Neural progenitor cell (in vitro differentiated cells): ENCODE results near the gene KCNK3. TPM values are rescaled to one million over a fixed set of nuclear protein-coding genes. Genes with fewer than 3 reads are reported as not detected.

Source experiments
- DNase-seq: peaks from one replicate; pipeline ENCODE4 v3.0.0-alpha.2; 2016; ENCODE audit warnings: low spot score
- H2AFZ ChIP-seq: fragments of 200-600 bp; sonication (generic); replicated peaks from 2 replicates; pipeline ENCODE4 v1.6.1; 2016; ENCODE audit warnings: antibody characterized with exemption
- H3F3A ChIP-seq: fragments of 200-600 bp; sonication (generic); 2 replicates; pipeline ENCODE4 v1.6.1; 2016; ENCODE audit warnings: antibody characterized with exemption, low read depth
- H3K27ac ChIP-seq: fragments of 200-600 bp; sonication (generic); 2 replicates; pipeline ENCODE4 v1.5.1; 2016; ENCODE audit warnings: mild to moderate bottlenecking
- H3K27me3 ChIP-seq: fragments of 200-600 bp; sonication (generic); 2 replicates; pipeline ENCODE4 v1.6.1; 2016; ENCODE audit warnings: mild to moderate bottlenecking, moderate library complexity
- H3K36me3 ChIP-seq: fragments of 200-600 bp; sonication (generic); 2 replicates; pipeline ENCODE4 v1.5.1; 2016
- H3K4me1 ChIP-seq: fragments of 200-600 bp; sonication (generic); 2 replicates; pipeline ENCODE4 v1.6.1; 2016; ENCODE audit warnings: mixed run types
- H3K4me2 ChIP-seq: fragments of 200-600 bp; sonication (generic); 2 replicates; pipeline ENCODE4 v1.6.1; 2016
- H3K4me3 ChIP-seq: fragments of 200-600 bp; sonication (generic); 2 replicates; pipeline ENCODE4 v1.5.1; 2016
- H3K79me2 ChIP-seq: fragments of 200-600 bp; sonication (generic); 2 replicates; pipeline ENCODE4 v1.6.1; 2016; ENCODE audit warnings: low read depth
- H3K9ac ChIP-seq: fragments of 200-600 bp; sonication (generic); 2 replicates; pipeline ENCODE4 v1.6.1; 2016
- H3K9me3 ChIP-seq: fragments of 200-600 bp; sonication (generic); 2 replicates; pipeline ENCODE4 v1.5.1; 2016; ENCODE audit warnings: low read depth
- H4K20me1 ChIP-seq: fragments of 200-600 bp; sonication (generic); 2 replicates; pipeline ENCODE4 v1.6.1; 2016; ENCODE audit warnings: low read depth
- H3K27ac Mint-ChIP-seq: 3 replicates; pipeline ENCODE4 v1.8.0; 2021; ENCODE audit warnings: mixed read lengths
- H3K27me3 Mint-ChIP-seq: 2 replicates; pipeline ENCODE4 v1.8.0; 2022; ENCODE audit warnings: low read depth, mild to moderate bottlenecking, inconsistent platforms, moderate library complexity, mixed read lengths; ENCODE audit not compliant: insufficient read depth
- H3K36me3 Mint-ChIP-seq: 3 replicates; pipeline ENCODE4 v1.8.0; 2021; ENCODE audit warnings: mixed read lengths
- H3K4me1 Mint-ChIP-seq: 3 replicates; pipeline ENCODE4 v1.8.0; 2021; ENCODE audit warnings: mixed read lengths
- H3K4me3 Mint-ChIP-seq: 3 replicates; pipeline ENCODE4 v1.8.0; 2021; ENCODE audit warnings: mild to moderate bottlenecking, moderate library complexity, mixed read lengths
- H3K9me3 Mint-ChIP-seq: 3 replicates; pipeline ENCODE4 v1.8.0; 2020; ENCODE audit warnings: mixed read lengths
- EZH2 ChIP-seq: fragments of 200-600 bp; sonication (generic); IDR thresholded peaks from 2 replicates; pipeline ENCODE4 v1.6.1; 2017; ENCODE audit warnings: antibody characterized with exemption, mild to moderate bottlenecking, moderate library complexity
- EZH2phosphoT487 ChIP-seq: fragments of 200-600 bp; sonication (generic); IDR thresholded peaks from 2 replicates; pipeline ENCODE4 v1.6.1; 2017; ENCODE audit warnings: antibody characterized with exemption
- total RNA-seq: library from RNA; depleted of rRNA; stranded (reverse); fragments of >200 nt; gene quantifications from 2 replicates; pipeline ENCODE4 v1.2.3, GENCODE V29; 2015; ENCODE audit warnings: low replicate concordance
- TF ChIP-seq, protein P1 (sequence below): fragments of 200-600 bp; sonication (generic); IDR thresholded peaks from 2 replicates; pipeline ENCODE4 v1.5.1; 2017; ENCODE audit warnings: antibody characterized with exemption, mild to moderate bottlenecking

Gene KCNK3
- total RNA-seq, 1 donor from 2014 or later: not detected

DNA sequence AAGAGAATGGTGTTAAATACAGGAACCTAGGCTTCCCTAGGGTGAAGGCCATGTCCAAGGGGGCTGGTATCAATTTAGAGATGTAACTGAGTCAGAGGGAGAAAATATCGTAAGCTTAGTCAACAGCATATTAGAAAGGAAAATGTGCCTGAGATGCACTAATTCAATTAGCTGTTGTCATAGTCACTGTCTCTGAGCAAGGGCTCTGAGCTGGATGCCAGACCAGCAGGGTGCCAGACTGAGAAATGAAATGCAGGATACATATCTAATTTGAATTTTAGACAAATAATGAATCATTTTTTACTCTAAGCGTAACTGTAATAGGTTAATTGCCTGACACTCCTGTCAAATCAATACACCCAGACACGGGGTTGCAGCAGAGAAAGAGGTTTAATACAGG, 60.1 kb downstream of the KCNK3 start:
- Histone ChIP-seq H3F3A (peaks cover 29% of the 10 kb centered on the region), H3K79me2 (no peaks in the 10 kb centered on the region), H4K20me1 (no peaks in the 10 kb centered on the region), H3K36me3 (no peaks in the 10 kb centered on the region), H3K4me1 (peaks cover 39% of the 10 kb centered on the region), H3K9ac (no peak overlapping the region), H3K27me3 (peaks cover 48% of the 10 kb centered on the region), H3K4me3 (no peak overlapping the region), H3K27ac (no peak overlapping the region), H2AFZ (no peak overlapping the region), H3K4me2 (no peak overlapping the region), H3K9me3 (no peaks in the 10 kb centered on the region)
- Mint-ChIP-seq H3K36me3 (no peaks in the 10 kb centered on the region), H3K27ac (peak overlapping the region; percentile 69), H3K27me3 (peaks cover 14% of the 10 kb centered on the region), H3K4me1 (peaks cover 69% of the 10 kb centered on the region), H3K9me3 (peaks cover 5% of the 10 kb centered on the region), H3K4me3 (peak overlapping the region; percentile 48)
- no peak for DNase-seq
- TF ChIP-seq, protein P1, sequence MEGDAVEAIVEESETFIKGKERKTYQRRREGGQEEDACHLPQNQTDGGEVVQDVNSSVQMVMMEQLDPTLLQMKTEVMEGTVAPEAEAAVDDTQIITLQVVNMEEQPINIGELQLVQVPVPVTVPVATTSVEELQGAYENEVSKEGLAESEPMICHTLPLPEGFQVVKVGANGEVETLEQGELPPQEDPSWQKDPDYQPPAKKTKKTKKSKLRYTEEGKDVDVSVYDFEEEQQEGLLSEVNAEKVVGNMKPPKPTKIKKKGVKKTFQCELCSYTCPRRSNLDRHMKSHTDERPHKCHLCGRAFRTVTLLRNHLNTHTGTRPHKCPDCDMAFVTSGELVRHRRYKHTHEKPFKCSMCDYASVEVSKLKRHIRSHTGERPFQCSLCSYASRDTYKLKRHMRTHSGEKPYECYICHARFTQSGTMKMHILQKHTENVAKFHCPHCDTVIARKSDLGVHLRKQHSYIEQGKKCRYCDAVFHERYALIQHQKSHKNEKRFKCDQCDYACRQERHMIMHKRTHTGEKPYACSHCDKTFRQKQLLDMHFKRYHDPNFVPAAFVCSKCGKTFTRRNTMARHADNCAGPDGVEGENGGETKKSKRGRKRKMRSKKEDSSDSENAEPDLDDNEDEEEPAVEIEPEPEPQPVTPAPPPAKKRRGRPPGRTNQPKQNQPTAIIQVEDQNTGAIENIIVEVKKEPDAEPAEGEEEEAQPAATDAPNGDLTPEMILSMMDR: no peak
- TF ChIP-seq EZH2: no peak
- no peak for TF ChIP-seq EZH2phosphoT487

DNA sequence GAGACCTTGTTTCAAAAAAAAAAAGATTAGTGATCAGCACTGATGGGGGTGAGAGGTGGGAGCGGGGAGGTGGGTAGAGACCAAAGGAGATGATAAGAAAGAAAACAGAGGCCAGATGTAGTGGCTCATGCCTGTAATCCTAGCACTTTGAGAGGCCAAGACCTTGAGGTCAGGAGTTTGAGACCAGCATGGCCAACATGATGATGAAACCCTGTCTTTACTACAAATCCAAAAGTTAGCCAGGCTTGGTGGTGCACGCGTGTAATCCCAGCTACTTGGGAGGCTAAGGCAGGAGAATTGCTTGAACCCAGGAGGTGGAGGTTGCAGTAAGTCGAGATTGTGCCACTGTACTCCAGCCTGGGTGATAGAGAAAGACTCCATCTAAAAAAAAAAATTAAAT, 62.0 kb downstream of the KCNK3 start:
- no peaks in the 10 kb centered on the region for H4K20me1 ChIP-seq
- H3F3A ChIP-seq: peaks cover 29% of the 10 kb centered on the region
- H3K27me3 Mint-ChIP-seq: peaks cover 11% of the 10 kb centered on the region
- no peak for DNase-seq
- no peak overlapping the region for H2AFZ ChIP-seq
- peaks cover 78% of the 10 kb centered on the region for H3K4me1 Mint-ChIP-seq
- no peak overlapping the region for H3K4me3 Mint-ChIP-seq
- H3K4me3 ChIP-seq: no peak overlapping the region
- TF ChIP-seq, protein P1: no peak
- TF ChIP-seq EZH2 (no peak), EZH2phosphoT487 (no peak)
- H3K36me3 ChIP-seq: no peaks in the 10 kb centered on the region
- no peak overlapping the region for H3K27ac Mint-ChIP-seq
- peaks cover 5% of the 10 kb centered on the region for H3K9me3 Mint-ChIP-seq
- H3K27me3 ChIP-seq: peaks cover 42% of the 10 kb centered on the region
- H3K27ac ChIP-seq: no peak overlapping the region
- no peaks in the 10 kb centered on the region for H3K79me2 ChIP-seq
- H3K4me1 ChIP-seq: peaks cover 35% of the 10 kb centered on the region
- no peak overlapping the region for H3K9ac ChIP-seq
- no peak overlapping the region for H3K4me2 ChIP-seq
- no peaks in the 10 kb centered on the region for H3K36me3 Mint-ChIP-seq
- H3K9me3 ChIP-seq: no peaks in the 10 kb centered on the region

DNA sequence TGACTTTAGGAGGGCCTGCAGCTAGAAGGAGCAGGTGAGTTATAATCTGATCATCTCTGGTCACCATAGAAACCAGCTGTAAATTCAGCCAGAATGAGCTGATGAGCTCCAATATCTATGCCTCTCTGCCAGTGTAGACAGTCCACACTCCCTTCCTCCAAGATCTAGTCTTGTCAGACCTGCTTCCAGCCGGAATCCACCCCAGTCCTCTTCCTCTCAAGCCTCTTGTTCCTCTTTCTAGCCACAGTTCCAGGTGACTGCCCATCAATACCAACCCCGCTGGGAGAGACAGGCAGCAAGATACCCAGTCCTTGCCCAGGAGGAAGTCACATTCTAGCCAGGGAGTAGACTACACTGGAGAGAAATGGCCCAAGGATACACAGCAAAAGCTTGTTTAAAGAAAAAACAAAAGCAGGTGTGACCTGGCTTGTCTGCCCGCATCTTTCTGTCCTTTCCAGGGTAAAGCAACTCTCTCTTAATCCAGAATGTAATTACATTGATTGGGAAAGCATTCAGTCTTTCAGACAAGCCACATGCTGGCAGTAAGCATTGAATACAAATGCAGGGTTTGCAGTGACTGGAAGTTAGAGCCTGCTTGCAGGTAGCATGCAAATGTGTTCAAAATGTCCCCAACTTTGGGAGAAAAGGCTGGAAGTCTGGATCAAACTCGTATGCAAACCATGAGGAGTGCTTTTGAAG, 62.6 kb downstream of the KCNK3 start:
- DNase-seq: peak; percentile 60
- Mint-ChIP-seq H3K36me3 (no peaks in the 10 kb centered on the region), H3K27ac (peak overlapping the region; percentile 30), H3K27me3 (peaks cover 11% of the 10 kb centered on the region), H3K4me3 (peak overlapping the region; percentile 31), H3K4me1 (peaks cover 73% of the 10 kb centered on the region), H3K9me3 (peaks cover 5% of the 10 kb centered on the region)
- H3K9me3 ChIP-seq: no peaks in the 10 kb centered on the region
- H2AFZ ChIP-seq: no peak overlapping the region
- no peaks in the 10 kb centered on the region for H3K36me3 ChIP-seq
- TF ChIP-seq EZH2phosphoT487: no peak
- TF ChIP-seq, protein P1: no peak
- TF ChIP-seq EZH2: no peak
- H3F3A ChIP-seq: peaks cover 24% of the 10 kb centered on the region
- H3K4me2 ChIP-seq: peak overlapping the region; percentile 56
- no peaks in the 10 kb centered on the region for H3K79me2 ChIP-seq
- H3K27me3 ChIP-seq: peaks cover 42% of the 10 kb centered on the region
- no peak overlapping the region for H3K4me3 ChIP-seq
- peaks cover 32% of the 10 kb centered on the region for H3K4me1 ChIP-seq
- no peak overlapping the region for H3K9ac ChIP-seq
- H3K27ac ChIP-seq: no peak overlapping the region
- no peaks in the 10 kb centered on the region for H4K20me1 ChIP-seq
